HCT116 (cell line): ENCODE data around the gene PPIL6.

Experiments
- CBX3 ChIP-seq: IDR thresholded peaks from 2 replicates; pipeline ENCODE4 v1.6.1; 2012; ENCODE audit warnings: low read depth
- JUND ChIP-seq: IDR thresholded peaks from 2 replicates; pipeline ENCODE4 v1.6.1; 2012
- ZNF274 ChIP-seq: fragments of 200-500 bp; sonication (Bioruptor generic); IDR thresholded peaks from 2 replicates; pipeline ENCODE4 v1.6.1; 2014; ENCODE audit warnings: mild to moderate bottlenecking, low read depth, low read length, inconsistent platforms
- TF ChIP-seq, protein P1 (sequence below), 3 experiments: fragments of 200-600 bp in 1 of 3; sonication (generic) in 1 of 3; IDR thresholded peaks in 2 of 3; conservative IDR thresholded peaks in 1 of 3; 2 replicates each; pipeline ENCODE4 v1.5.1; 2012 to 2017; ENCODE audit warnings: low read depth in 2 of 3, low read length in 2 of 3, antibody characterized with exemption in 1 of 3, borderline replicate concordance in 1 of 3, control low read depth in 1 of 3, mild to moderate bottlenecking in 1 of 3, mixed read lengths in 1 of 3, mixed run types in 1 of 3, moderate library complexity in 1 of 3; ENCODE audit not compliant: insufficient read depth in 1 of 3
- TF ChIP-seq, protein P2 (sequence below): IDR thresholded peaks from 2 replicates; pipeline ENCODE4 v1.6.1; 2012

DNA sequence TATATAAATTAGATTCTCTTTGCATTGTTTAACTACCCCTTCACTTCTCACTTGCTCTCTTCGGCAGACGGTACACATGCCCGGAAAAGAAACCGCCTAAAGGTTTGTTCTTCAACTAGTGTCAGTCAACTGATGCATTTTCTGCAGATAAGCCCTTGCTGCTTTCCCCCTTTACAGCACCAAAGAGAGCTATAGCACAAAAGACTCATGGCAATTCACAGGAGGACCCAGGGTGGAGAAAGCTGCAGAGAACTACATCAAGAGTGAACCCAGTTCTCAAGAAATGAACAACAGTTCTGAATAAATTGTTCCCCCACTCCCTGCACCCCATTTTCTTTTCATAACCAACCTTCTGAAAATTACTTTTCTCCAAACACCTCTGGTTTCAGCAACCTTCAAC is 67.1 kb downstream of the PPIL6 start:
- TF ChIP-seq ZNF274 (no peak), JUND (no peak), CBX3 (no peak)
- TF ChIP-seq, protein P1, sequence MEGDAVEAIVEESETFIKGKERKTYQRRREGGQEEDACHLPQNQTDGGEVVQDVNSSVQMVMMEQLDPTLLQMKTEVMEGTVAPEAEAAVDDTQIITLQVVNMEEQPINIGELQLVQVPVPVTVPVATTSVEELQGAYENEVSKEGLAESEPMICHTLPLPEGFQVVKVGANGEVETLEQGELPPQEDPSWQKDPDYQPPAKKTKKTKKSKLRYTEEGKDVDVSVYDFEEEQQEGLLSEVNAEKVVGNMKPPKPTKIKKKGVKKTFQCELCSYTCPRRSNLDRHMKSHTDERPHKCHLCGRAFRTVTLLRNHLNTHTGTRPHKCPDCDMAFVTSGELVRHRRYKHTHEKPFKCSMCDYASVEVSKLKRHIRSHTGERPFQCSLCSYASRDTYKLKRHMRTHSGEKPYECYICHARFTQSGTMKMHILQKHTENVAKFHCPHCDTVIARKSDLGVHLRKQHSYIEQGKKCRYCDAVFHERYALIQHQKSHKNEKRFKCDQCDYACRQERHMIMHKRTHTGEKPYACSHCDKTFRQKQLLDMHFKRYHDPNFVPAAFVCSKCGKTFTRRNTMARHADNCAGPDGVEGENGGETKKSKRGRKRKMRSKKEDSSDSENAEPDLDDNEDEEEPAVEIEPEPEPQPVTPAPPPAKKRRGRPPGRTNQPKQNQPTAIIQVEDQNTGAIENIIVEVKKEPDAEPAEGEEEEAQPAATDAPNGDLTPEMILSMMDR (IDR thresholded peaks at IDR 0.05 in 2 of 3, conservative IDR thresholded peaks at IDR 0.05 in 1 of 3; ENCODE audit: borderline replicate concordance in 1 of 3, insufficient read depth in 1 of 3, low read depth in 2 of 3, low read length in 2 of 3): no peak
- TF ChIP-seq, protein P2, sequence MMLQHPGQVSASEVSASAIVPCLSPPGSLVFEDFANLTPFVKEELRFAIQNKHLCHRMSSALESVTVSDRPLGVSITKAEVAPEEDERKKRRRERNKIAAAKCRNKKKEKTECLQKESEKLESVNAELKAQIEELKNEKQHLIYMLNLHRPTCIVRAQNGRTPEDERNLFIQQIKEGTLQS: no peak
